ENCODE results near the gene COX15. TPM values are rescaled to one million over a fixed set of nuclear protein-coding genes. Genes with fewer than 3 reads are reported as not detected.

The COX15 gene
- total RNA-seq, 1 donor from 2014 or later: 26.8 TPM

- H3K4me3 ChIP-seq (ENCODE audit: low read depth, low read length): no peak overlapping the region
- TF ChIP-seq CTCF (conservative IDR thresholded peaks at IDR 0.05; ENCODE audit: low read depth, low read length): peak; percentile 35
- no peak for DNase-seq (ENCODE audit: low read depth)
Observed at GRCh38 chr10:99698504-99699080, 33.3 kb downstream of the COX15 start.

GRCh38 chr10:99695761-99696160 is 36.2 kb downstream of the COX15 start:
- DNase-seq (ENCODE audit: low read depth): no peak
- TF ChIP-seq CTCF (conservative IDR thresholded peaks at IDR 0.05; ENCODE audit: low read depth, low read length): no peak
- H3K4me3 ChIP-seq (ENCODE audit: low read depth, low read length): no peak overlapping the region

GRCh38 chr10:99693933-99694583 is 37.9 kb downstream of the COX15 start:
- H3K4me3 ChIP-seq (ENCODE audit: low read depth, low read length): no peak overlapping the region
- no peak for DNase-seq (ENCODE audit: low read depth)
- no peak for TF ChIP-seq CTCF (conservative IDR thresholded peaks at IDR 0.05; ENCODE audit: low read depth, low read length)

- H3K4me3 ChIP-seq (ENCODE audit: low read depth, low read length): no peak overlapping the region
- no peak for DNase-seq (ENCODE audit: low read depth)
- TF ChIP-seq CTCF (conservative IDR thresholded peaks at IDR 0.05; ENCODE audit: low read depth, low read length): no peak
Observed at GRCh38 chr10:99689461-99689860, 42.5 kb downstream of the COX15 start.

- H3K4me3 ChIP-seq (ENCODE audit: low read depth, low read length): no peak overlapping the region
- no peak for TF ChIP-seq CTCF (conservative IDR thresholded peaks at IDR 0.05; ENCODE audit: low read depth, low read length)
- peak; percentile 47 for DNase-seq (ENCODE audit: low read depth)
Observed at GRCh38 chr10:99685597-99685967, 46.3 kb downstream of the COX15 start.

GRCh38 chr10:99682752-99683151 is 49.2 kb downstream of the COX15 start:
- DNase-seq (ENCODE audit: low read depth): no peak
- no peak overlapping the region for H3K4me3 ChIP-seq (ENCODE audit: low read depth, low read length)
- TF ChIP-seq CTCF (conservative IDR thresholded peaks at IDR 0.05; ENCODE audit: low read depth, low read length): peak; percentile 59

Other genes with a start within 250 kb of the COX15 start
- not detected in 2 replicates for gene NKX2-3, start 199.2 kb downstream of the COX15 start, total RNA-seq
- 3.1 and 8.3 TPM in 2 replicates for gene SLC25A28, start 111.7 kb downstream of the COX15 start, total RNA-seq
- gene ENTPD7, start 72.6 kb downstream of the COX15 start, total RNA-seq: 20.3 and 25.5 TPM in 2 replicates
- gene CUTC, start 107 bp upstream of the COX15 start, total RNA-seq: 13.7 and 18.8 TPM in 2 replicates
- gene ABCC2, start 50.5 kb upstream of the COX15 start, total RNA-seq: 0.17 and 1.2 TPM in 2 replicates